Measurements from ENCODE around the gene ADIPOQ.
"Not testable (repeated sequence)": the region's sequence is repeated elsewhere in the genome, so short reads cannot be mapped to it uniquely, and the experiment has no call there.

ADIPOQ gene

GRCh38 chr3:186888569-186888968 is 46.1 kb downstream of the ADIPOQ start:
- intact Hi-C loops (cut with DNase I) = no loop called here
- DNase-seq = no peak

GRCh38 chr3:186889698-186890097 is 47.2 kb downstream of the ADIPOQ start:
- intact Hi-C loops (cut with DNase I); DNase-seq: not testable (repeated sequence)

GRCh38 chr3:186890911-186891310 is 48.4 kb downstream of the ADIPOQ start:
- no peak for DNase-seq
- intact Hi-C loops (cut with DNase I) = no loop called here

- DNase-seq; intact Hi-C loops (cut with DNase I): not testable (repeated sequence)
These were observed 50.6 kb downstream of the ADIPOQ start for GRCh38 chr3:186893071-186893470.

- intact Hi-C loops (cut with DNase I) = no loop called here
- no peak for DNase-seq
These were observed 52.9 kb downstream of the ADIPOQ start for GRCh38 chr3:186895406-186895805.

- intact Hi-C loops (cut with DNase I) = no loop called here
- DNase-seq = no peak
These were observed 53.5 kb downstream of the ADIPOQ start for GRCh38 chr3:186896006-186896405.

- DNase-seq = no peak
- intact Hi-C loops (cut with DNase I) = no loop called here
These were observed 54.4 kb downstream of the ADIPOQ start for GRCh38 chr3:186896875-186897274.

- DNase-seq = no peak
- intact Hi-C loops (cut with DNase I) = no loop called here
These were observed 58.7 kb downstream of the ADIPOQ start for GRCh38 chr3:186901135-186901734.

GRCh38 chr3:186902154-186902553 is 59.6 kb downstream of the ADIPOQ start:
- no peak for DNase-seq
- intact Hi-C loops (cut with DNase I) = no loop called here

- intact Hi-C loops (cut with DNase I) = no loop called here
- no peak for DNase-seq
These were observed 60.2 kb downstream of the ADIPOQ start for GRCh38 chr3:186902713-186903112.

- DNase-seq; intact Hi-C loops (cut with DNase I): not testable (repeated sequence)
These were observed 61.2 kb downstream of the ADIPOQ start for GRCh38 chr3:186903676-186904075.

- DNase-seq; intact Hi-C loops (cut with DNase I): not testable (repeated sequence)
These were observed 64.6 kb downstream of the ADIPOQ start for GRCh38 chr3:186907075-186907474.

Data from head of caudate nucleus (tissue), 42 donors.